HG02798 (cell line): ENCODE results near the gene TCF23.
"Not testable (repeated sequence)": the region's sequence is repeated elsewhere in the genome, so short reads cannot be mapped to it uniquely, and the experiment has no call there.

Experiments used
- ATAC-seq: cut with Tn5 transposase; IDR thresholded peaks from one replicate; pipeline ENCODE4 v1.9.1; 2021; ENCODE audit warnings: mild to moderate bottlenecking; ENCODE audit not compliant: unreplicated experiment, poor library complexity

TCF23 gene

GRCh38 chr2:27184115-27184514 lies 35.3 kb downstream of the TCF23 start:
- no peak for ATAC-seq

- ATAC-seq: no peak
Observed at GRCh38 chr2:27185331-27186026, 36.7 kb downstream of the TCF23 start.

- no peak for ATAC-seq
Observed at GRCh38 chr2:27186613-27187345, 38.0 kb downstream of the TCF23 start.

- ATAC-seq: no peak
Observed at GRCh38 chr2:27189989-27190388, 41.2 kb downstream of the TCF23 start.

GRCh38 chr2:27191070-27191829 lies 42.4 kb downstream of the TCF23 start:
- no peak for ATAC-seq

GRCh38 chr2:27194538-27195354 lies 45.9 kb downstream of the TCF23 start:
- no peak for ATAC-seq

GRCh38 chr2:27195799-27196198 lies 47.0 kb downstream of the TCF23 start:
- not testable (repeated sequence) for ATAC-seq

GRCh38 chr2:27198068-27198467 lies 49.3 kb downstream of the TCF23 start:
- ATAC-seq: not testable (repeated sequence)

GRCh38 chr2:27198627-27199026 lies 49.8 kb downstream of the TCF23 start:
- ATAC-seq: no peak

- ATAC-seq: no peak
Observed at GRCh38 chr2:27199241-27199640, 50.4 kb downstream of the TCF23 start.

- no peak for ATAC-seq
Observed at GRCh38 chr2:27201675-27202074, 52.9 kb downstream of the TCF23 start.

- no peak for ATAC-seq
Observed at GRCh38 chr2:27202854-27203253, 54.0 kb downstream of the TCF23 start.

- ATAC-seq: no peak
Observed at GRCh38 chr2:27203741-27204140, 54.9 kb downstream of the TCF23 start.

- ATAC-seq: no peak
Observed at GRCh38 chr2:27204566-27204965, 55.8 kb downstream of the TCF23 start.

- ATAC-seq: no peak
Observed at GRCh38 chr2:27205206-27205605, 56.4 kb downstream of the TCF23 start.

- no peak for ATAC-seq
Observed at GRCh38 chr2:27206346-27206745, 57.5 kb downstream of the TCF23 start.
